Measurements from ENCODE around the gene GAS6. TPM values are rescaled to one million over a fixed set of nuclear protein-coding genes. Genes with fewer than 3 reads are reported as not detected.

Gene GAS6
- total RNA-seq, 1 donor from 2014 or later: 1.4 TPM

DNA sequence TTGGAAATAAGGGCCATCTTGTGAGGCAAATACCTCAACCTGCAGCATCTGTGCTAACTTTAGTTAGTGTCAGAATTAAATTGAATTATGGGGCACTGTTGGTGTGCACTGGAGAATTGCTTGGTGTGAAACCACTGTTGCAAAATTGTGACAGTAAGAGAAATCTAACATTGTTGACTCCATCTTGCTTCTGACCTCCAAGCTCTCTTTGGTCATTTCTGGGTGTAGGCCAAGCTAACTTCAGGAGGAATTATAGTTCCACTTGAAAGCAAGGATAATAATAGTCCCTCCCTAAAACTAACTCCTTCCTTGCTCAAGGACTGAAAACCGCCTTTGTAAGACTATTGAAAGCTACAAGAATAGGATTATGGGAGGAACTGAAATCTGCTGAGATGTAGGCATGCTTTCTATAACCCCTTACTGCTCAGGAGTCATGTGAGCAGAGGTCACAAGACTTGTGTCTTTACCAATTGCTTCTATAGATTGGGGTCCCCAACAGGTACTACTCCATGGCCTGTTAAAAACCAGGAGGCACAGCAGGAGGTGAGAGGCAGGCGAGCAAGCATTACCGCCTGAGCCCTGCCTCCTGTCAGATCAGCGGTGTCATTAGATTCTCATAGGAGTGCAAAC, 24.9 kb upstream of the GAS6 start:
- intact Hi-C loops (cut with micrococcal nuclease): no loop called here

DNA sequence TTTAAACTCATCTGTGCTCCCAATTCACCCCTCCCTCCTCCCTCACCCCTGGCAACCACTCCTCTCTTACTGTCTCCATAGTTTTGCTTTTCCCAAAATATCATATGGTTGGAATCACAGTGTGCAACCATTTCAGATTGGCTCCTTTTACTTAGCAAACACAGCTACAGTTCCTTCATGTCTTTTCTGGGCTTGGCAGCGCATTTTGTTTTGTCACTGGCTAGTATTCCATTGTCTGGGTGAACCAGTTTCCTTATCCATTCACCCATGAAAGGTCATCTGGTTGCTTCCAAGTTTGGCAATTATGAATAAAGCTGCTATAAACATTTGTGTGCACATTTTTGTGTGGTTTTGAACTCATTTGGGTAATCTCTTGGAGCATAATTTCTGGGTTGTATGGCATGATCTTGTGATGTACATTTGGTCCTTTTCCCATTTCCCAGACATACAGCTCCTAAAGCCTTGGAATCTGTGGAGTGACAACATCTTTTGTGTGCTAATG, 23.9 kb upstream of the GAS6 start:
- intact Hi-C loops (cut with micrococcal nuclease): no loop called here

DNA sequence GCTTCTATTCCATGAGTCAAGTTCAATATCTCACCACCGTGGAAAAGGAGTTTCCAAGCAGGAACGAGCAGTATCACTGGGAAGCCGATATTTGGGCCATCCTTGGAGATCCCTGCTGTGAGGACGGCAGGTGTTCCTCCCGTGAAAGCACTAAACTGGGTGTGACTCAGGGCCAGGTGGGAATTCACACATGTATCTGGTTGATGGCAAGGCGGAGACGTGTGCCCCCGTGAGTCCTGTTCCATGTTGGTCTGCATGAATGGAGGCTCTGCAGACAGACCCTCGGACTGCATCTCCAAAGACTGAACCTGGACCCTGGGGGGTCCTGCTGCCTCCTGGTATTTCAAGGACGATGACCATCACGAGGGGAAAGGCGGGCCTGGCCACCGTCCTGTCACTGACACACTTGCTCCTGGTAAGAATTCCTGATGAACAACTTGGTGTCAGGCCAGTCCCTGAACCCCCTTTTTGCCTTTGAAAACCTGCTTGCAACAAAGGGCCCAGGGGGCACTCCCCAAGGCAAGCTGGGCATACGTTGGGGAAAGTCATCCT, 22.8 kb upstream of the GAS6 start:
- intact Hi-C loops (cut with micrococcal nuclease): no loop called here

DNA sequence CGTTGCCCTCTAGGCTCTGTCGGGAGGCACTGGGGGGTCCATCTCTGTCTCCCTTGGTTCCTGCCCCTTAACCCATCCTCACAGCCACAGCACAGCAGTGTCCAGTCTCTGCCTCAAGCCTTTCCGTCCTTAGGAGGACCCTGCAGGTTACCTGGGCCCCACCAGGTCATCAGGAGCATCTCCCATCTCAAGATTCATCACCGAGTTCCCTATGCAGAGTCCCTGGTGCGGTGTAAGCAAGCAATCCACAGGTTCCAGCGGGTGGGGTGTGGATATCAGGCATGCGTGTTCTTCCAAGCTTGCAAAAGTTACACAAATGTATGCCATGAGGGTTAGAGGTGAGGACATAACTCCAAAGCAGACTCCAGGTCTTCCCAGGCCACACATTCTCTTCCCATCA, 20.9 kb upstream of the GAS6 start:
- intact Hi-C loops (cut with micrococcal nuclease): no loop called here

DNA sequence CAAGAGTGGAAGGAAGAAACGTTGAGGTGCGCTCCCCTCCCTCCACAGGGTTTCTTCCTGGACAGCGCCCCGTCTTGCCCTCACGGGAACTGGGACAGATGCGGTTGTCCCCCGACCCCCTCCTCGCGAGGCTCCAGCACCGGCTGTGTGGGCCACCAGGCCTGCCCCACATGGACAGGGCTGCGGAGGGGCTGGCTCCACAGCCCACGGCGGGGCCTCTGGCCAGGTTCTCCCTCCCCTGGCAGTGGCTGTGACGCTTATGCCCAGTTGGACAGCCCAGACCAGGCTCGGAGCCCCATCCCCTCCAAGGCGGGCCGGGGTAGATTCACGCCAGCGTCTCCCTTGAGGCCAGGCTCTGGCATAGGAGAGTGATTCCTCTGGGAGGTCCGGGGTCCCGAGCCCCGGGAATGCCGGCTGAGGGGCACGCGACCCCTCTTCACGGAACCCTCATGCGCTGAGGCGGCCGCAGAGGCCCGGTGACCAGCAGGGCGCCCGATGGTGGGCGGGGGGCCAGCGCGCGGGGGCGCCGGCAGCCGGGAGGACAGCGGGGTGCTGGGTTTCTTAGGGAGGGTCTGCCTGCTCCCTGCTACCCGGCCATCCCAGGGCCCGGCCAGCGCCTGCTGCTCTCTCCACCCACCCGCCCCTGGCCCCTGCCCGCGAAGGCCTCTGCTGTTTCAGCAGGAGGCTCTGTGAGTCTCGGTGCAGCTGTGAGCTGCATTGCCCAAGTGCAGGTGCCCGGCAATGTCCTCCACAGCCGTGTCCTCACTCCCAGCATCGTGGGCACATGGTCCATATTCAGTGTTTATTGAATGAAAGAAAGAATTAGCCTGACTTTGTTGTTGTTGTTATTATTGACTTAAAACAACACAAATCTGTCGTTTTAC, 20.3 kb upstream of the GAS6 start:
- intact Hi-C loops (cut with micrococcal nuclease): no loop called here

DNA sequence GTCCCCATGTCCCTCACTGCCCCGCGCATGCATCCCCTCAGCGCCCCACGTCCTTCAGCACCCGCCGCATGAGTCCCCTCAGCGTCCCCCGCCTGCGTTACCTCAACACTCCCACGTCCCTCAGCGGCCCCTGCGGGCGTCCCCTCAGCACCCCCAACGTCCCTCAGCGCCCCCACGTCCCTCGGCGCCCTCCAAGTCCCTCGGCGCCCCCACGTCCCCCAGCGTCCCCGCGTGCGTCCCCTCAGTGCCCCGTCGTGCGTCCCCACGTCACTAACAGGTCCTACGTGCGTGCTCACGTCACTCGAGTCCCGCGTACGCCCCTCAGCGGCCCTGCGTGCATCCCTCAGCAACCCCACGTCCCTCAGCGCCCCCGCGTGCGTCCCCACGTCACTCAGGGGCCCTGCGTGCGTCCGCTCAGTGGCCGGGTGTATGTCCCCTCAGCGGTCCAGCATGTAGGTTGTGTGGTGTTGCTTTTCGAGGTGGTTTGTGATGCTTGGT, 19.5 kb upstream of the GAS6 start:
- intact Hi-C loops (cut with micrococcal nuclease): no loop called here

DNA sequence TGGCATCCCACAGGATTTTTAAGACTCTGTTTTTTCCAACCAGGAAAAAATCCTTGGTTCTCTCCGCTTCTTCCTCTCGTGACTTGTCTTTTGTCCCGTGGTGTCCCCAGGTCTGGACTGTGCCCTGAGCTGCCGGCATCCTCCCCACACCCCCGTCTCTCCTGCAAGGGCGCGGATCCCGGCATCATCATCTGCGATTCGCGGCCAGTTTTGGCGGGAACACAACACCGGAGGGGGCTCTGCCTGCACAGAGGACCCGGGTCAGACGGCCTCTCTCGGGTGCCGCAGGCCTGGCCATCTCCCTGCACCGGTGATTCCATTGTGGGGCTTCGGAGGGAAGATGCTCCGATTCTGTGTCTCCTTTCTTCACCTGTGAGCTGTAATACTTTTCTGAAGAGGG, 18.8 kb upstream of the GAS6 start:
- intact Hi-C loops (cut with micrococcal nuclease): no loop called here

DNA sequence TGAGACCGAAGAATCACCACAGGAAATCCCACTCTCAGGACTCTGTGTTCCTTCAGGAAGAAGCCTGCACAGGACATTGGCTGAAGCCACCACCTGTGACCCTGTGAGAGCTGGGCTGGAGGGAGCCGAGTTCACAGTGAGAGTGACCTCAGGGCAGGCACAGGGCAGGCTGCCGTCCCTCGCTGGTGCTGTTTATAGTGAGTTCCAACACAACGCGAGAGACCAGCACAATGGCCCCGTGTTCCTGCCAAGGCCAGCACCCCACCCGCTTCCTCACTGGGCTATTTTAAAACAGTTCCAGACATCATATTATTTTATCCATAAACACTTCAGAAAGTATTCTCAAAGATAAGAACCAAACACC, 18.4 kb upstream of the GAS6 start:
- intact Hi-C loops (cut with micrococcal nuclease): no loop called here

DNA sequence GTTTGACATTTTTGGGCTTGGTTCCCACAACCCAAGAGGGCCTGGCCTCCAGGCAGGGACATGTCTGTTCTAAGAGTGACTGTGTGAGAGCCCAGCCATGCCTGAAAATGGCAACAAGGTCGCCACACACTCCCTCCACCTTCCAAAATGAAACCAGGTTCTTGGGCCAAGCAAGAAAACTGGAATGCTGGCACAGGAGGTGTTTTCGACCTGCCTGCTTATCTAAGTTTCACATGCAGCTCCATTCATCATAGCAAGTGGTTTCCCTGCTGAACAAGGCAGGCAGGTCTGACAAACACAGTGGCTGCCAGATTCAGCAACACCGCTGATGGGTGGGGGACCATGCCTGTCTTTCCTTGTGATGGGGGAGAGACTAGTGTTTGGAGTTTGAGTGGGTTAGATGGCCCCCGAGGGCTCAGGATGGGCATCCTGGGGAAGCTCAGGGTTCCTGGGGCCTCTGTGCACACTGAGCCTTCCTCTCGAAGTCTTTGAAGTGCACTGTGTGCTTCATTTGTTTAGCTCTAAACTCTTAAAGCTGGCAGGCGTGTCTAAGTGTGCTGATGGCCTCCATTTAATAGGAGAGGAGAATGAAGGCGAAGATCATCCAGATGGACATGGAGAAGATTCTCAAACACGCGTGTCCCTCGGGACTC, 17.9 kb upstream of the GAS6 start:
- intact Hi-C loops (cut with micrococcal nuclease): no loop called here

DNA sequence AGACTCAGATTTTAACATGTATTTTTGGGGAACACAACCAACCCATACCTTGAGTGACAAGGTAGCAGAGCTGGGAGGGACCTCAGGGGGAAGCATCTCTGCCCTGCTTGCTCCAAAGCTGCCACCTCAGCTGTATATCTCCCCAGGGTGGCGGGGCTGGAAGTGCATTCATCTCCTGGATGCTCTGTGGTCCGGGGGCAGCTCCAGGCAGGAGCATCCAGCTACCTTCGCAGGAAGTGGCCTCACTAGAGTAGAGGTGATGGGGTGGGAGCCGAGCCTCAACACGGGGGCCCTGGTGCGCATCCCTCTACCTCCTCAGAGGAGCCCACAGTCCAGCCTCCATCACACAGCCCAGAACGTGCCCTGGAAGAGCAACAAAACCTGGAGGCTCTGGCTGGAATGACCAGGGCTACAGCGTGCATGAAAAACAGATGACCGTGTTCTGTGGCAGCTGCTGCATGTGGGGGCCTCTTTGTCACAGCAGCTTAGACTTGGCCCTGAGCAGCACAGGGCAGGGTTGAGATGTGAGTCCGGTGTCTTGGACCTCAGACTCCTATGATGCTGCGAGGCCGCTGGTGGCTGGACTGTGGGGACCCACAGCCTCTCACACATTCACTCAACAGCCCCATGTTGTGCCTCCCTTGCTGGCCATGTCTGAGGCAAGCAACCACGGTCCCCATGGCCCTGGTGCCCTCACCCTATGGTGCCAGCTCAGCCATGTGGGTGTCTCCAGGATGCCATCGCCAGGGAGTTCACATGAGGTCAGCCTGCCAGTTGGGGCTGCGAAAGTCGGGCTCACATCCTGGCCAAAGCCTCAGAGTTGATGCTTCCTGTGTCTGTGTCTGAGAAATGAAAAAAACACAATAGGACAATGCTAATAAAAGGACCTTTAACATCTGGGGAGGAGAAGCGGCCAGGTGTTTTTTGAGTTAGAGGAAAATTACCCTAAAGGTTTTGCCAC, 17.1 kb upstream of the GAS6 start:
- intact Hi-C loops (cut with micrococcal nuclease): no loop called here

DNA sequence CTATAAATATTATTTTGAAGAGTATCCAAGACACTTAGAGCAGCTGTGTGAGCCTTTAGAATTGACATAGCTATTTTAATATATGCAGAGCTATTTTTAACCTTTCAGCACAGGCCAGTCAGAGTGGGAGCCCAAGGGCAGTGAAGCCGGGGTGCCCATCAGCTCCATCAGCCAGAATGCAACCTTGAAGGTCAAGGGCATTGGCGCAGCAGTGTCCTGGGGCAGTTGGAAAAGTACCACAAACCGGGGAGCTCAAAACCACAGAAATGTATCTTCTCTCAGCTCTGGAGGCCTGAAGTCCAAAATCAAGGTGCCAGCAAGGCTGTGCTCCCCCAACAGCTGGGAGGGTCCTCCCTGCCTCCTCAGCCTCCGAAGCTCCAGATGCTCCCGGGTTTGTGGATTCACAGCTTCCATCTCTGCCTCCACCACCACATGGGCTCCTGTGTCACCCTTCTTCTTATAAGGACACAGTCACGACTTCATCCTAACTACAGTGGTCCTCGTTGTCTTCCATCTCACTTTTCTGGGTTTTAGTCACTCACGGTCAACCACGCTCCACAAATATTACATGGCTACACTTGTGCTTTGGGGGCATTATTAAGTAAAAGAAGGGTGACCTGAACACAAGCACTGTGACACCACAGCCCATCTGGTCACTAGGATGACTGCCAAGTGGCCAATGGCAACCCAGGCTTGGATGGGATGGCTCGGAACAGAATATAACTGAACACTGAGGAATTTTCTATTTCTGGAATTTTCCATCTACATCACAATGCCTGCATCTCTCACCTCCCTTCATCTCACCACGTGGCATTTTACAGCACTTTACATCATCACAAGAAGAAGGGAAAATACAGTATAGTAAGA, 15.9 kb upstream of the GAS6 start:
- intact Hi-C loops (cut with micrococcal nuclease): no loop called here

DNA sequence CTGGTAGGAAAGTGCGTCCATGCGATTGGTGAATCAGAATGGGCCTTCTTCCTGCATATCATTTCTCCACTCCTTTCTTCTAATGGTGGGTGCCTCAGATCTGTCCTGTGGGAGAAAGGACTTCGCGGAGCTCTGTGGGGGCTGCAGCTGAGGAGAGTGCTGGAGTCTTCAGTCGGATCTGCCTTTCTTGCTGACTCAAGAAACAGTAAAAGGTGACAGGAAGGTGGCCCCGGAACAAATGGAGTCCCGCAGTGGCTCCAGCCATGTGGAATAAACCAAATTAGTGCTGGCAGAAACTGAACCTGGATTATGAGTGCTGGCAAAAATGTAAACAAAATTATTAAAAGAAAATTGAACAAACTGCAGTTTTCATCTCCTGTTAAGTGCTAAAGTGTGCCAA, 15.1 kb upstream of the GAS6 start:
- intact Hi-C loops (cut with micrococcal nuclease): no loop called here

DNA sequence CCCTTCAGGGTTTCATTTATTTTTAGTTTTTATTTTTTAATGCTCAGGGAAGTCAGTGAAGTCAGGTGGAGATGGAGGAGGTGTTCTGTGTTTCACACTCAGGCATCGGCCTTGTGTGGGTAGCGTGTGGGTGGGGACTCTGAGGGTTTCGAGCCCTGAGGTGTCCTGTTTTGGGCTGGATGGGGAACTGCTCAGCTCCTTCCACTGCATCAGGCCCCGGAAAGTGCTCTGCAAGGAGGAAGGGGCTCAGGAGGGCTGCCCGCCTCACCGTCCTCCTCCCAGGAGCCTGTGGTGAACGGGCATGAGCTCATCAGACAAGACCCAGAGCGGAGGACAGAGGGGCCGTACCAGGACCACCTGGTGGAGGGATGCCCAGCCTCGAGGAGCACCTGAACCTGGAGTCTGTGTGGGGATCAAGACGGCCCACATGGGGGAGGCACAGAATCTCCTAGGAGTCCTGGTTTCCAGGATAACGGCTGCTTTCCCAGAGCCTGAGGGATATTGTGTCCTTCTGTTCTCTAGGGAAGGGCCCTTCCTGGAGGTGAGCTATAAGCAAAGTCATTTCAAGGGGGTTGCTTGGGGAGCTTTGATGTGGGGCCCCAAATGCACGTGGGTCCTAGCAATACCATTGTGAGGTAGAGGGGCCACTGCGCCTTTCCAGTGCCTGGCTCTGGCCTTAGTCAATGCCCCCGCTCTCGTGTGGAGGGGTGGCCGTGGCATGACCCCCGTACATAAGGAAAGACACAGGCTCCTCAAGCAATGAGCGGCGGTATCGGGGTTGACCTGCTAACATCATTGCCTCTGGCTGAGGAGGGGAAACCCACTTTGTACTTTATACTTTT, 13.5 kb upstream of the GAS6 start:
- intact Hi-C loops (cut with micrococcal nuclease): no loop called here

DNA sequence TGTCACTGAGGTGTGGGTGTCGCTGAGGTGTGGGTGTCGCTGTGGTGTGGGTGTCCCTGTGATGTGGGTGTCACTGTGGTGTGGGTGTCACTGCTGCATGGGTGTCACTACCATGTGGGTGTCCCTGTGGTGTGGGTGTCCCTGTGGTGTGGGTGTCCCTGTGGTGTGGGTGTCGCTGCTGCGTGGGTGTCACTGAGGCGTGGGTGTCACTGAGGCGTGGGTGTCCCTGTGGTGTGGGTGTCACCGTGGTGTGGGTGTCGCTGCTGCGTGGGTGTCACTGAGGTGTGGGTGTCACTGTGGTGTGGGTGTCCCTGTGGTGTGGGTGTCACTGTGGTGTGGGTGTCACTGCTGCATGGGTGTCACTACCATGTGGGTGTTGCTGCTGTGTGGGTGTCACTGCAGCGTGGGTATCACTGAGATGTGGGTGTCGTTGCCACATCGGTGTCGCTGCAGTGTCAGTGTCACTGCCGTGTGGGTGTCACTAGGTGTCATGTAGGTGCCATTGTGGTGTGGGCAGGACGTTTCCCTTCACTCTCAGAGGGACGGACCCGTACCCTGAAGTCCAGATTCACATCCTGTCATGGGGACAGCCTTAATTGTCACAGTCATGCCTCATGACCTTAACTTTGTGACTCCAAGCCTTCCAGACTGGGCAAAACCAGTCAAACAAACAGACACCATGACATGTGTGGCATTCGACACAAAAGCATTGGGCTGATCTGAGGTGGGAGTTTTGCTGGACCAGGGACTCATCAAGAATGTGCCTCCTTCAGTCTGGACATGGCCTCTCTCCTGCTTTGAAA, 12.7 kb upstream of the GAS6 start:
- intact Hi-C loops (cut with micrococcal nuclease): no loop called here

DNA sequence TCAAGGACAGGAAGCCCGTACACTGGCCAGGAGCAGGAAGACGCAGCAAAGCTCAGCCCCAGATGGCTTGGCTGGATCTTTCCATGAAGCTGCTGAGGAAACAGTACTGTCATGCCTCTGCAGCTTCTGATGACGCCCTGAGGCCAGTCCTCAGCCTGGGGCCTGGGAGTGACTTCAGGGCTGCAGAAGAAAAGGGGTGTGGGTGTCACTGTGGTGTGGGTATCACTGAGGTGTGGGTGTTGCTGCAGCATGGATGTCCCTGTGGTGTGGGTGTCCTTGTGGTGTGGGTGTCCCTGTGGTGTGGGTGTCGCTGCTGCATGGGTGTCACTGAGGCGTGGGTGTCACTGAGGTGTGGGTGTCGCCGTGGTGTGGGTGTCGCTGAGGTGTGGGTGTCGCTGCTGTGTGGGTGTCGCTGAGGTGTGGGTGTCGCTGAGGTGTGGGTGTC, 12.0 kb upstream of the GAS6 start:
- intact Hi-C loops (cut with micrococcal nuclease): no loop called here

DNA sequence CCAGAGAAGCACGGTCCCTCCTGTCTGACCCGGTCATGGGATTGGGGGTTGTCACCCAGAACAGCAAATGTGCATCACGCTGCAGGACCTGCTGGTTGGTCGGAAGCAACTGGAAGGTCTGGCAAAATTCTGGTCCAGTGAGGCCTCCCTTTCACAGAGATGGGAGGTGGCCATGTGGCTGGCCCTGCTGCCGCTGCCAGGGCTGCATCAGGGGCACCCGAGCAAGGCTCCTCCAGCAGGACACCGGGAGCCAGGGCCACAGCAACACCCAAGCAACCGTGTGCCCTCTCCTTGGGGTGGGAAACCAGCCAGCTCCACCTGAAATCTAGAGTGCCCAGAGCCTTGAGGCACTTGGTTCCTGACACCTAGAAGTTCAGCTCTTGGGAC, 11.5 kb upstream of the GAS6 start:
- intact Hi-C loops (cut with micrococcal nuclease): no loop called here

DNA sequence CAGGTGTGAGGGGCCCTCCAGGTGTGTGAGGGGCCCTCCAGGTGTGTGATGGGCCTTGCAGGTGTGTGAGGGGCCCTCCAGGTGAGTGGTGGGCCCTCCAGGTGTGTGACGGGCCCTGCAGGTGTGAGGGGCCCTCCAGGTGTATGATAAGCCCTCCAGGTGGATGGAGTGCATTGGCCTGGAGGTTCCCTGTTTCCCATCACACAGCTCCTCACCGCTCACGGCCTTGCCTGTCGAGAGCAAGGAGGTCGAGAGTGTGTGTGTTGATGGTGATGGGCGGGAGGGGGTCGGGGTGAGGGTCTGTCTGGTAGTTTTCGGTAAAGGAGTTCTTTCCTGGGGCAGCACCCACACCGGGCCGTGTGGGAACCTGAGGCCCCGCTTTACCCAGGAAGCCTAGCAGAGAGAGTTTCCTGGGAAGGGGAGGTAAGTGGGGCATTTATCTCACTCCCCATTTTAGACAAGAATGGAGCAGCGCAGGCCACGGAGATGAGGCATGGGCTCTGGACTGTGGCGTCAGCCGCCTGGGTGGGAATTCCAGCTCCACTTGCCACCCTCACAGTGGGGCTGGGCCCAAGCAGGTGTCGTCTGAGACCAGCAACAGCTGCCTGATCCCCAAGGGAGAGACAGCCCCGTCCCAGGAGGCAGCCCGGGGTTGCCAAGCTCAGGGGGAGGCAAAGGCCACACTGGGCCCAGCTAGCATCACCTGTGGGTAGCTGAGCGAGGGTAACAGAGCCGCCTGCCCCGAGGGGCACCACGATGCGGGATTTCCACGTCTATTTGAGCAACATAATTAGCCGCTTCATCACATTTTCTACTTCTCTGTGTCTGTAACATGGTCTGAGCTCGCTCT, 10.9 kb upstream of the GAS6 start:
- intact Hi-C loops (cut with micrococcal nuclease): no loop called here

Measured in T-helper 2 cell treated with Interferon-gamma antibody and Interleukin-4, amounts not matched to agents 100 ng/mL and 5 ng/mL, for 36 hours (primary cell).